Colon (tissue), 2 donors: ENCODE data around the gene STARD9.

Experiments used
- FAIRE-seq: peaks from 2 replicates; lab custom pipeline; 2012; peaks lifted over from hg19 to GRCh38; lab: Jason Lieb, UNC
- donor health status: control.
- donor health status: control.

Gene STARD9

DNA sequence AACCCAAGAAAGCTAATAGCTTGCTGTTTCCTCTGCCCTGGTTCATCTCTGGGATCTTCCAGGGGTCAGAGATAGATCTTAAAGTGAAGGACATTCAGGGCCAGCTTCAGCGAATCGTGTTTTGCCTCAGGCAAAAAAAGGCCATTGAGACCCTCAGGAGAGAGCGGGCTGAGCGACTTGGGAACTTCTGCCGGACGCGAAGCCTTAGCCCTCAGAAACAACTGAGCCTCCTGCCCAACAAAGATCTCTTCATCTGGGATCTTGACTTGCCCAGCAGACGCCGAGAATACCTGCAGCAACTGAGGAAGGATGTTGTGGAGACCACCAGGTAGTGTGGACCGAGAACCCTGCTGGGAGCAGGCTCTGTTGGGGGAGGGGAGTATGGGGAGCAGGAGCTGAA is 119.0 kb downstream of the STARD9 start:
- FAIRE-seq = no peak

DNA sequence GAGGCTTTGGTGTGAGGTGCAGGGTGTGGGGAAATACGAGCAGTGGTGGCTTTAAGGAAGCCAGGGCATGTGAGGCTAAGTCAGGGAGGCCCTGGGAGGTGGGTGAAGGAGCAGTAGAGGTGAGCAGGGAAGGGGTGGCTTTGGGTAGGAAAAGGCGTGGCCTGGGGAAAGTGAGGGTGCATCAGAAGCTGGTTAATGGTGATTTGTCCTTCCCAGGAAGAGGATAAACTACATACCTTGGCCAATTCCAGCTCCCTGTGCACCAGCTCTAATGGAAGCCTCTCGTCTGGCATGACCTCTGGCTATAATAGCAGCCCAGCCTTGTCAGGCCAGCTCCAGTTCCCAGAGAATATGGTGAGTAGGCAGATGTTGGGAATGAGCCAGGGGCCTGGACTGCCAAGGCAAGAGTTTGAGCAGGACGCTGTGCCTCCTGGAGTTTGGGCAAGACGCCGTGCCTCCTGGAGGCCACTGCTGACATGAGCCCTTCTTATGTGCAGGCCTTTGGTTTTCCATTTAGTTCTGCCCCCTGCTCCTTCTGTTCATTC is 120.2 kb downstream of the STARD9 start:
- no peak for FAIRE-seq

DNA sequence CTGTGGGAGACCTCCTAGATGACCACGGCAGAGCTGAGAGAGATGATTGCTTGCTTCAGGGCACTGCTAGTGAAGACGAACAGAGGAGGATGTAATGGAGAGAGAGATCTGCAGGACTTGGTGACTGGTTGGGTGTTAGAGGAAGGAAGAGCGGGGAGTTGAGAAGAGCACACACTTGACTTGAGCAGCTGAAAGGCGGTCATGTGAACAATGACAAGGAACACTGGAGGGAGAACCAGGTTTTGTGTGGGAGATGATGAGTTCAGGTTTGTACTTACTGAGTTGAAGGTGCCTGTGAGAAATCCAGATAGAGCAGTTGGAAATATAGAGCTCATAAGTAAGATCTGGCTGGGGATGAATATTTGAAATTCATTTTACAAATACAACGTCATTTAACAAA is 121.2 kb downstream of the STARD9 start:
- no peak for FAIRE-seq

- FAIRE-seq = no peak
These were observed 129.1 kb downstream of the STARD9 start for GRCh38 chr15:42704492-42704926.

GRCh38 chr15:42705336-42705735 is 129.9 kb downstream of the STARD9 start:
- FAIRE-seq = no peak

DNA sequence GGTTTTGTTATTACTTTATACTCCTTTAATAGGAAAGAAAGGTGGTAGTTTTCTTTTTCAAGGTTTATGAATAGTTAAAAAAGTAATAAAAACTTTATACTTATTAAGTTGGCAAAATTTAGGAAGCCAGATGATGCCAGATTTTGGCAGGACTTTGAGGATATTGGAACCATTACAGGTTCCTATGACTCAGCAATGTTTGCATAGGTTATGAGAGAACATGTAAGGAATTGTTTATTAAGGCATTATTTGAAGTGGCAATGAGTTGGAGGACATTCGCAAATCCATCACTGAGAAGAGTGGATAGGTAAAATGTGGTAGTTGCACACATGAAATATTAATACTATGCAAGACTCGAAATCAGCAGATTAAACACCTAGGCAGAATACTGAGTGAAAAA is 131.7 kb downstream of the STARD9 start:
- no peak for FAIRE-seq

DNA sequence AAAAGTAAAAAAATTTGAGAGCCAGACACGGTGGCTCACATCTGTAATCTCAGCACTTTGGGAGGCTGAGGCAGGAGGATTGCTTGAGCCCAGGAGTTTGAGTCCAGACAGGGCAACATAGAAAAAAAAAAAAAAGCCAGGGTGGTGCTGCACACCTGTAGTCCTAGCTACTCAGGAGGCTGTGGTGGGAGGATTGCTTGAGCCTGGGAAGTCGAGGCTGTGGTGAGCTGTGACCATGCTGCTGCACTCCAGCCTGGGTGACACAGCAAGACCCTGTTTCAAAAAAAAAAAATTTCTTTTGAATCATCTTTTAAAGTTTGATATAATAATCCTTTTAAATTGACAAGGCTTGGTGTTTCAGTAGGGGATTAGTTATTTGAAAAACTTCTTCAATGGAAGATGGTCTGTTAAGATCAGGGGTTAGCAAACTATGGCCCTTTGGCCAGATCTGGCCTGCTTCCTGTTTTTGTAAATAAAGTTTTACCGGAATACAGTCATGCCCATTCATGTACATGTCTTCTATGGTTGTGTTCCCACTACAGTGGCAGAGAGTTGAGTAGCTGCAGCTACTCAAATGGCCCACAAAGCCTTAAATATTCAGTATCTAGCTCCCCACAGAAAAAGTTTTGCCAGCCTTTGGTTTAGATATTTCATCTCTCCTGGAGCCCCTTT is 132.6 kb downstream of the STARD9 start:
- no peak for FAIRE-seq

DNA sequence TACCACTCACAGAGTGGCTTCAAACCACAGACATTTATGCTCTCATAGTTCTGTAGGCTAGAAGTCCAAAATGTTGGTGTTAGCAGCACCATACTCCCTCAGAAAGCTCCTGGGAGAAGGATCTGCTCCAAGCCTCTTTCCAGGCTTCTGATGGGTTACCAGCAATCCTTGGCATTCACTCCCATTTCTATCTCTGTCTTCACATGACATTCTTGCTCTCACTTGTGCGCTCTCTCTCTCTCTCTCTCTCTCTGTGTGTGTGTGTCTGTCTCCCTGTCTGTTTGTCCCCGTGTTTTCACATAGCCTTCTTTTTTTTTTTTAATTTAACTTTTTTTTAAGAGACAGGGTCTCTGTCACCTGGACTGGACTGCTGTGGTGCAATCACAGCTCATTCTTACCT is 135.3 kb downstream of the STARD9 start:
- no peak for FAIRE-seq

DNA sequence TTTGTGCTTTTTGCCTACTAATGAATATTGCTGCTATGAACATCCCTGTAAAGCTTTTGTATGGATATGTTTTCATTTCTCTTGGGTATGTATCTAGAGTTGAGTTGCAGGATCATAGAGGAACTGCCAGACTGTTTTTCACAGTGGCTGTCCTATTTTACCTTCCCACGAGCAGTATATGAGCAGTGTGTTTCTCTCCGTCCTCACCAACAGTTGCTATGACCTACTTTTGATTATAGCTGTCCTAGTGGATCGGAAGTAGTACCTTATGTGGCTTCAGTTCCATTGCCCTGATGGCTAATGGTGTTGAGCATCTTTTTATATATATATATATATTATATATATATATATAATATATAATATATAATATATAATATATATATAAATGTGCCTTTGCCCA is 136.3 kb downstream of the STARD9 start:
- FAIRE-seq = peak; percentile 21

DNA sequence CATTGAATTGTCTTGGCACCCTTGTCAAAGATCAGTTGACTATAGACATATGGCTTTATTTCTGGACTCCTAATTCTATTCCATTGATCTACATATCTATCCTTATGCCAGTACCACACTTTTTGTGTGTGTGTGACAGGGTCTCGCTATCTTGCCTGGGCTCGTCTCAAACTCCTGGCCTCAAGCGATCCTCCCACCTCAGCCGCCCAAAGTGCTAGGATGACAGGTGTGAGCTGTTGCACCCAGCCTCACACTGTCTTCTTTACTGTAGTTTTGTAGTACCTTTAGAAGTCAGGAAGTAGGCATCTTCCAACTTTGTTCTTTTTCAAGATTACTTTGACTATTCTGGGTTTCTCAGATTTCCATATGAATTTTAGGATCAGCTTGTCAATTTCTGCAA is 137.2 kb downstream of the STARD9 start:
- FAIRE-seq = no peak

DNA sequence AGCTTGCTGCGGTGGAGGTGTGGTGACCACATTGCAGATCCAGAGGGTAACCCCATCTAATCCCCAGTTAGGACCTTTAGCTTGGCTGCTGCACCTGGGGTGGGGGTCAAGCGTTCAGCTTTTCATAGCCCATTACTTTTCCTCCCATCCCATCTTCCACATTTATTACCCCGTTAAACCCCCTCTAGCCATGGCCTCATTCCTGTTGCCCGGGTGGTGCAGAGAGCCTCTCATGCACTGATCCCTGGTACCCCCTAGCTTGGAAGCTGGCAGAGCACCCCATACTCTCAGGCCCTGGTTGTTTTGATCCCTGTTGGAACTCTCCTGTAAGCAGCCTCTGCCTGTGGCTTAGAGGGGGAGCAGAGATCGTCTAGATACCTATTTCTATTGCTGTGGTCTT is 140.7 kb downstream of the STARD9 start:
- FAIRE-seq = no peak

GRCh38 chr15:42716626-42717025 is 141.2 kb downstream of the STARD9 start:
- FAIRE-seq = no peak

DNA sequence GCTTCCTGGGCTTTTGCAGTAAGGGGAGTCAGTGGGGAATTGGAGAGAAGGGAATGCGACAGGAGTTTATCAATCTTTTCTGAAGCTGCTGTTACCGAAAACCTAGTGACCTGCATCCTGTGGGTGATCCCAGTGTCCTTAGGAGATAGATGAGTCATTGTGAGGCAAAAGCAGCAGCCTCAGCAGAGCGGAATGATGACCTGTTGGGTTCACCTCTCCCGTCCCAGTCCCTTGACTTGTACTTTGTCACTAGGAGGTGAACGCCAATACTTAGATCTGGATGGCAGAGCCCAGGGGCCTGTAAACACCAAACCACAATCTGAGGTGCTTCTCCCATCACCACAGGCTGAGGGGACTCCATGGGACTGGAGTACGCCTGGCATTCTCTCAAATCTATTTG is 143.6 kb downstream of the STARD9 start:
- no peak for FAIRE-seq

DNA sequence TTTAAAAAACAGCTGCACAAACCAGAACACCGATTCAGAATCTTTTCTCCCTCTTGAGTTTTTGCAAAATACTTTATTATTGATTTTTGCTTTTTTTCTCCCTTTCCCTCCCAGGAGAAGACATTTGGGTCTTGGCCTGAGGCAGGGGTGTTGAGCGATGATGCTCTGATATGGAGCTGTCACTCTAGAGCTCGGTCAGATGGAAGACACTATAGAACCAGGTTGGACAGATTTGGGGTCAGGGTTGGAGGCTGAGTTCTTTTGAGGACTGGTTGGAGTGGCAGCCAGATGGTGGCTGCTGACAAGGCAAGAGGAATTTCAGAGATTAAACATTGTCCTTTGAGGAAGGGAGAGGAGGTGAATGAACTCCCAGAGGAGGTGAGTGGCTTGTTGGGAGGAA is 144.7 kb downstream of the STARD9 start:
- no peak for FAIRE-seq

DNA sequence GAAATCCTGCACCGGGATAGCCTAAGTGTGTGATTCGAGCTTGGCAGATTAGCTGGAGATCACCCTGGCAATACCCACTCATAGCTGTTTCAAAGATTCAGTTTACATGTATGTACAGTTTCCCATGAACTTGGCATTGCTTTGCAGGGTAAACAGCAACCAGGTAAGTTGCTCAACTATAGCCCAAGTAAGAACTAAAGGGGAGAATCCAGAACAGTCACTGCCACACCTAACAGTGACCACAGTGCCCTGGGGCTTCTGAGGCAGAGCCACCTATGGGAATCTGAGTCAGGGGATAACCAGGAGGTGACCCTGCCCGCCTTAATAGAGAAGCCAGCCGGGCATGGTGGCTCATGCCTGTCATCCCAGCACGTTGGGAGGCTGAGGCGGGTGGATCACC is 145.6 kb downstream of the STARD9 start:
- no peak for FAIRE-seq

GRCh38 chr15:42721916-42722315 is 146.5 kb downstream of the STARD9 start:
- FAIRE-seq = no peak

GRCh38 chr15:42723068-42723467 is 147.7 kb downstream of the STARD9 start:
- no peak for FAIRE-seq

- FAIRE-seq = no peak
These were observed 148.9 kb downstream of the STARD9 start for GRCh38 chr15:42724276-42724675.

- FAIRE-seq = no peak
These were observed 150.0 kb downstream of the STARD9 start for GRCh38 chr15:42725331-42725903.

DNA sequence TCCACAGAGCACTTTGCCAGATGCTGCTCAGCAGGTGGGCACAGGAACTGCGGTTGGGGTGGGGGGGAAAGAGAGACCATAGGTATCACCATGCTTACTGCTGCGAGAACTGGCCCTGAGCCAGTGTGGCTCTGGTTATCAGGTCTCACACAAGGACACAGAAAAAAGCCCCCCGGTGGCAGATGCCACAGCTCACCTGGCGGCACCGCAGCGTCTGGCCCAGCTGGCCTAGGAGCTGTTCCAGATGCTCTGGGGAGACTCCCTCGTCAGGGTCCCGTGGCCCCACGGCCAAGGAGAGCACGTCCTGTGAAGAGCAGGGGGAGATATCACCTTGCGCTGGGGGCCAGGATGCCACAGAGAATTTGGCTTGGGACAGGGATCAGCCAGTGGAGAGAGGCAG is 150.7 kb downstream of the STARD9 start:
- no peak for FAIRE-seq

GRCh38 chr15:42727750-42728381 is 152.5 kb downstream of the STARD9 start:
- no peak for FAIRE-seq

DNA sequence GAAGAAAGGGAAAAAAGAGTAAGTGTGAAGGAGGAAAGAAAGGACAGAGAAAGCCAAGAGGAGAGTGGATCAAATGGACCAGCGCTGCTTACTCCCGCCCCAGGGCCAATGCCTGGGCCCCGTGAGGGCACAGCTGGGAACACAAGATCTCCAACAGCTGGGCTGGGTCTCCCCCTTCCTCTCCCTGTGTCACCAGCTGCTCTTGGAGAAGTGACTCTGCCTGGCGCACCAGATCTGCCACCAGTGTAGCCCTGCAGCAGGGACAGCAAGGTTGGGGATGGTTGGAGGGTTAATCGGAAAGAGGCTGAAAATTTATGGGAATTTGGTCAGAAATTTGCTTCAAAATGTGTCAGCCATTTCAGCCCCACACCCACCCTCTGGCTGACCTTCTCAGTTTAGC is 153.2 kb downstream of the STARD9 start:
- no peak for FAIRE-seq

DNA sequence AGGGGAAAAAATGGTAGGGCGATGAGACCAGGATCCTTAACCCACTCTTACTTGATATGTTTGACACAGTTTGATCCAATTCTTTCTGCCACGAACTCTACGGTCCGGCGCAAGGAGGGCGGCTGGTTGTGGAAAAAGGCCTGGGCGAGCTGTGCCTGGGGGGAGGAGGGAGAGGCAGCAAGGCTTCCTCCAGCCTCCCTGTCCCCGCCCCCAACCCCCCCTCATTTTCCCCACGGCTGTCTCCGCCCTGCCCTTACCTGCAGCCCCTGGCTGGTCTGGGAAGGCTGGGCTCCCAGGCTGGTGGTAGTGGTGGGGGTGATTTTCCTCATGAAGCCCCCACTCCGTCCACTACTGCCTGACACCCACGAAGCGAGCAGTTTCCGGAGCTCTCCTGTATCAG is 153.6 kb downstream of the STARD9 start:
- FAIRE-seq = no peak

DNA sequence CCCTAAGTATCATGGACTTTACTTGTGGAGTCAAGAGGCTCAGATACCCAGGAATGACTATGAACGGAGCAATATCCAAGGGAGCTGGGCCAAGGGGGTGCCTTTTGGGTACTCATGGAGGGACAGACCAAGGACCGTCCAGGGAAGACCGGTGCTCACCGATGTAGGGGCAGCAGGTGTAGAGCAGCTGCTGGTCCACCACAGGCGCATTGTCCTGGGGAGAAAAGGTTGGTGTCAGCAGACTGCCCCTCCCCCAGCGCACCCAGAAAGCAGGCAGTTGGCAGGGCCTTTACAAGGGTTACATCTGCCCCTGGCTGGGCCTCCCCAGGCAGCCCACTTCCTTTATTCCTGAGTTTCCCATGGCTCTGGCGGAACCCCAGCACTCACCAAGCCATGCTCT is 154.0 kb downstream of the STARD9 start:
- FAIRE-seq = no peak
